Body of pancreas (tissue), 4 donors: ENCODE results near the gene METTL4.

Source experiments
- CTCF ChIP-seq, 7 experiments: fragments of 450-650 bp in 4 of 7; fragments of 200-600 bp in 3 of 7; sonication (generic) in 3 of 7; IDR thresholded peaks; one replicate each; pipeline ENCODE4 v1.5.1; 2016 to 2019; ENCODE audit warnings: antibody characterized with exemption in 7 of 7
- POLR2A ChIP-seq, 3 donors: fragments of 450-650 bp; IDR thresholded peaks; one replicate each; pipeline ENCODE4 v1.6.1; 2016; ENCODE audit warnings: antibody characterized with exemption in 3 of 3, mild to moderate bottlenecking in 2 of 3

DNA sequence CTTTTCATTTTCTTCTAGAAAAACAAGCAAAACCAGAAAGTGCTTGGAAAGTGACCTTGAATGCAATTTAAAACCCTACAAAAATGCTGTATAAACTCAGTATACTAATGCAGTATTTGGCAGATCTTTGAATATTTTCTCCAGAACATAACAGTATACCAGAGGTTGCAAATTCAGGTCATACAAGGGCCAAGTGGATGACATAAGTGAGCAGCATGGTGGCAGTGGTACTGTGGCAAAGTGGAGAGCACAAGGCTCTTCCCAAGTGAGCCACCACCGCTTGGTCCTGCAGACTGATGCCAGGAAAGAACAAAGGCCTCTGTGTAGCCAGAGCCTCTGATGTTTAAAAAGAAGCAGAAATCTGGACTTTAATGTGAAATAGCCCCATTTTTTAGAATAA lies 33.1 kb downstream of the METTL4 start:
- TF ChIP-seq CTCF (IDR thresholded peaks at IDR 0.05) (no peak), POLR2A (IDR thresholded peaks at IDR 0.05) (no peak)
